Measurements from ENCODE around the gene TSPAN9.
A peak's percentile ranks its signal among the peaks of the same experiment; 100 is the strongest.

Gene TSPAN9

DNA sequence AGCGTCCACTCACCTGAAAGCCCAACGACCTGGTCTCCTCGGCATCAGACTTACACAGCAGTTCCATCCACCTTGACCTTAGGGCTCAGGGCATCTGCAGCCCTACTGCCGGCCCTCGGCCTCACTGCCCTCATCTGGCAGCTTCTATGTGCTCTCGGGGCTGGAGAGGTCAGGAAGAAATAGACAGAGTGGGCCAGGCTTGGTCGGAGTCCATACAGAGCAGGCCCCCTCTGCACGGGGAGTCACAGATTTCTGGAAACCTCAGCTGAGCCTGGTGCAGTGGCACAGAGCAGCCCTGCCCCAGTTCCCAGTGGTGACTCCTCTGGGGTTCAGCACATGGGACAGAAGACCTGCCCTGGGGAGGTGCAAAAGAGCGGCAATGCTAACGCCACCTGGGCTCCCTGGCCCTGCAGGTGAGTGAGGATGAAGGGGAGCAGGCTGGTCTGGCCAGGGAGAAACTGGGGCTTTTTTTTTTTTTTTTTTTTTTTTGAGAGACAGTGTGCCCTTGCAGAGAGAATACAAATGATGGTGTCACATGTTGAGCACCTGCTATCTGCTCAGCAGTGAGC lies 223.7 kb downstream of the TSPAN9 start:
- no peak for TF ChIP-seq CTCF (IDR thresholded peaks at IDR 0.05; ENCODE audit: unreplicated experiment in 3 of 3)
- Mint-ChIP-seq H3K27ac (no peak overlapping the region), H3K4me1 (peaks cover 26% of the 10 kb centered on the region), H3K36me3 (ENCODE audit: low read depth) (no peaks in the 10 kb centered on the region), H3K27me3 (ENCODE audit: low read depth) (peaks cover 45% of the 10 kb centered on the region), H3K9me3 (no peaks in the 10 kb centered on the region), H3K4me3 (no peak overlapping the region)

GRCh38 chr12:3302401-3303041 lies 225.3 kb downstream of the TSPAN9 start:
- H3K4me1 Mint-ChIP-seq: peaks cover 37% of the 10 kb centered on the region
- no peak for TF ChIP-seq CTCF (IDR thresholded peaks at IDR 0.05; ENCODE audit: unreplicated experiment in 3 of 3)
- H3K4me3 Mint-ChIP-seq: no peak overlapping the region
- H3K27me3 Mint-ChIP-seq (ENCODE audit: low read depth): peaks cover 57% of the 10 kb centered on the region
- H3K27ac Mint-ChIP-seq: no peak overlapping the region
- no peaks in the 10 kb centered on the region for H3K36me3 Mint-ChIP-seq (ENCODE audit: low read depth)
- no peaks in the 10 kb centered on the region for H3K9me3 Mint-ChIP-seq

- no peaks in the 10 kb centered on the region for H3K36me3 Mint-ChIP-seq (ENCODE audit: low read depth)
- no peak for TF ChIP-seq CTCF (IDR thresholded peaks at IDR 0.05; ENCODE audit: unreplicated experiment in 3 of 3)
- no peak overlapping the region for H3K4me3 Mint-ChIP-seq
- H3K27ac Mint-ChIP-seq: no peak overlapping the region
- H3K9me3 Mint-ChIP-seq: no peaks in the 10 kb centered on the region
- peaks cover 45% of the 10 kb centered on the region for H3K4me1 Mint-ChIP-seq
- H3K27me3 Mint-ChIP-seq (ENCODE audit: low read depth): peaks cover 63% of the 10 kb centered on the region
These were observed 226.4 kb downstream of the TSPAN9 start for GRCh38 chr12:3303410-3304136.

- peak overlapping the region; percentile 3 to 14 (median 4) for H3K27ac Mint-ChIP-seq
These were observed 227.4 kb downstream of the TSPAN9 start for GRCh38 chr12:3304436-3305165.

GRCh38 chr12:3305464-3305863 lies 228.3 kb downstream of the TSPAN9 start:
- TF ChIP-seq CTCF (IDR thresholded peaks at IDR 0.05; ENCODE audit: unreplicated experiment in 3 of 3): no peak
- Mint-ChIP-seq H3K27me3 (ENCODE audit: low read depth) (peaks cover 62% of the 10 kb centered on the region), H3K36me3 (ENCODE audit: low read depth) (no peaks in the 10 kb centered on the region), H3K27ac (no peak overlapping the region), H3K4me3 (no peak overlapping the region), H3K9me3 (no peaks in the 10 kb centered on the region), H3K4me1 (peaks cover 37% of the 10 kb centered on the region)

More at GRCh38 chr12:3304436-3305165, 227.4 kb downstream of the TSPAN9 start:
- Mint-ChIP-seq H3K36me3 (ENCODE audit: low read depth) (no peaks in the 10 kb centered on the region), H3K4me1 (peaks cover 45% of the 10 kb centered on the region), H3K27me3 (ENCODE audit: low read depth) (peaks cover 70% of the 10 kb centered on the region), H3K4me3 (no peak overlapping the region), H3K9me3 (no peaks in the 10 kb centered on the region)
- no peak for TF ChIP-seq CTCF (IDR thresholded peaks at IDR 0.05; ENCODE audit: unreplicated experiment in 3 of 3)
